Skeletal muscle satellite cell (primary cell): ENCODE measurements around the gene CHST13. TPM values are rescaled to one million over a fixed set of nuclear protein-coding genes. Genes with fewer than 3 reads are reported as not detected.

Experiments used
- H3K27me3 ChIP-seq: 2 replicates; pipeline ENCODE4 v1.7.0; 2013; ENCODE audit warnings: low read length; ENCODE audit not compliant: control insufficient read depth, insufficient read depth
- H3K36me3 ChIP-seq: 2 replicates; pipeline ENCODE4 v1.7.0; 2013; ENCODE audit warnings: mild to moderate bottlenecking, control low read depth, low read length; ENCODE audit not compliant: insufficient read depth
- H3K4me1 ChIP-seq: 2 replicates; pipeline ENCODE4 v1.7.0; 2013; ENCODE audit warnings: low read length; ENCODE audit not compliant: control insufficient read depth, insufficient read depth
- H3K4me2 ChIP-seq: 2 replicates; pipeline ENCODE4 v1.7.0; 2013; ENCODE audit warnings: mild to moderate bottlenecking, low read length
- H3K4me3 ChIP-seq: 2 replicates; pipeline ENCODE4 v1.7.0; 2013; ENCODE audit warnings: low read length
- H3K9ac ChIP-seq: 2 replicates; pipeline ENCODE4 v1.7.0; 2013; ENCODE audit warnings: mild to moderate bottlenecking, low read depth, low read length, moderate library complexity
- H3K9me3 ChIP-seq: replicated peaks from 2 replicates; pipeline ENCODE4 v1.7.0; 2013; ENCODE audit warnings: mild to moderate bottlenecking, control low read depth, low read length
- total RNA-seq: library from RNA; depleted of rRNA; stranded (reverse); fragments of >200 nt; gene quantifications from 2 replicates; pipeline ENCODE4 v1.2.3, GENCODE V29; 2012; rRNA removed

Gene CHST13, protein sequence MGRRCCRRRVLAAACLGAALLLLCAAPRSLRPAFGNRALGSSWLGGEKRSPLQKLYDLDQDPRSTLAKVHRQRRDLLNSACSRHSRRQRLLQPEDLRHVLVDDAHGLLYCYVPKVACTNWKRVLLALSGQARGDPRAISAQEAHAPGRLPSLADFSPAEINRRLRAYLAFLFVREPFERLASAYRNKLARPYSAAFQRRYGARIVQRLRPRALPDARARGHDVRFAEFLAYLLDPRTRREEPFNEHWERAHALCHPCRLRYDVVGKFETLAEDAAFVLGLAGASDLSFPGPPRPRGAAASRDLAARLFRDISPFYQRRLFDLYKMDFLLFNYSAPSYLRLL
- total RNA-seq = not detected in 2 replicates

DNA sequence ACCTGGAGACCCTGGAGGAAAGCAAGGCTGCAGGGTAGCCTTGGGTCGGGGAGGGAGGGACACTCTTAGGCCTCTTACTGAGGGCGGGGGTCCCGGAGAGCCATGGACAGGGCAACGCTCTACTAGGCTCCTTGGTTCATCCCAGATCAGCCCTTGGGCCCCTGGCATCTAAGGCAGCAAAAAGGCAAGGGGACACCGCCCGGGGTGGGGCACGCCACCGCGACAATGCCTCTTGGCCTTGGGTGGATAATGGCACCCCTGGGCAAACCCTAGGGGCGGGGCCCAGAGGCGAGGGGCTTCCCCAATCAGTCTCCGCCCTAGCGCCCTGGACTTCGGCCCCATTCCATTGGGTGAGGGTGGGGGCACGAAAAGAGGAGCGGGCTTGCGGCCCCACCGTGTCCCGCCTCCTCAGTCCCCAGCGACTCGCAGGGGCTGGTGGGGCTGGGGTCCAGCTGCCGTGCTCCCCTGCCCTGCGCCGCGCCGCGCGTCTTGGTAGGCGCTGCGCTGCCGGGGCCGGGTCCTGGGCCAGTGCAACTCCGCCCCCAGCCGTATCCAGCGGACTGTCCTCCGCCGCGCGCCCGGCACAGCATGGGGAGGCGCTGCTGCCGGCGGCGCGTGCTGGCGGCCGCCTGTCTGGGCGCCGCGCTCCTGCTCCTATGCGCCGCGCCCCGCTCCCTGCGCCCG lies at the start of gene CHST13:
Gene CHST13, plus strand, starts transcription at position 411 of the 684 bp plus-strand sequence. Its CDS starts 178 bp downstream, at position 589.
- no peaks in the 10 kb centered on the region for H3K4me1 ChIP-seq
- H3K4me2 ChIP-seq = peak within 1 kb of the TSS; percentile 77
- H3K9ac ChIP-seq = no peak within 1 kb of the TSS
- H3K27me3 ChIP-seq = peaks cover 60% of the 10 kb centered on the region
- H3K4me3 ChIP-seq = peak within 1 kb of the TSS; percentile 59
- H3K36me3 ChIP-seq = no peaks in the 10 kb centered on the region
- no peaks in the 10 kb centered on the region for H3K9me3 ChIP-seq

DNA sequence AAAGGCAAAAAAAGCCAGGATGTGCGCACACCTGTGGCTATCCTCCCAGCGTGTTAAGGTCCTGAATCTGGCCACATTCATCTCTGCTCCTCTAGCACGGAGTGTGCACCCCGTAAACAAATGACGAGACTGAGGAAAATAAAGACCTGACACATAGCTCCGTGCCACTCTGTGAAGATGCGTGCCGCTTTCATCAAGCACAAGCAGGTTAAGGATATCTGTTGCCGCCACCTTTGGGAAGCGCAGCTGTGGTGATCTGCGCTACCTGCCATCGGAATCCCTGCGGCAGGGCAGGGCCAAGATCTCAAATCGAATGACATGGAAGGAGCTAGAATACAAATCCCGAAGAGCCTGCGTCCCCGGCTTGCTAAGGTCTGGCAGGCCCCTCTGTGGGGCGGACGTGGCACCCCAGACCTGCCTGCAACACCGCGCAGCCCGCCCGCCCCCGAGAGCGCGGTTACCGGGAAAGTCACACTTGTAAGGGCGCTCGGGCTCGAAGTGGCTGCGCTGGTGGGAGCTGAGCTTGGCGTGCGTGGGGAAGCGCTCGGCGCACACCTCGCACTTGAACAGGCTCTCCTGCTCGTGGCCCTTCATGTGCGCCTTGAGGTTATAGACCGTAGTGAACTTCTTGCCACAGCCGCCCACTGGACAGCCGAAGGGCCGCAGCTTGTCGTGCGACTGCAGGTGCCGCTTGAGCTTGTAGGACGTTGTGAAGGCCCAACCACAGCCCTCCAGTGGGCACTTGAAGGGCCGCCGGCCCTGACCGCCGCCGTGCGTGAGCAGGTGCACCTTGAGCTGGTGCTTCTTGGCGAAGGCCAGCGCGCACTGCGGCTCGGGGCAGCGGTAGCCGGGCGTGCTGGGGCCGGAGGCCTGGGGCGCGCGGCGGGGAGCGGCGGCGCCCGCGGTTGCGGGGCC lies 49.2 kb upstream of the CHST13 start:
- Histone ChIP-seq H3K9ac (peak overlapping the region; percentile 95), H3K4me2 (peak overlapping the region; percentile 93), H3K27me3 (no peaks in the 10 kb centered on the region), H3K9me3 (no peaks in the 10 kb centered on the region), H3K36me3 (peaks cover 25% of the 10 kb centered on the region), H3K4me3 (peak overlapping the region; percentile 92), H3K4me1 (peaks cover 37% of the 10 kb centered on the region)

DNA sequence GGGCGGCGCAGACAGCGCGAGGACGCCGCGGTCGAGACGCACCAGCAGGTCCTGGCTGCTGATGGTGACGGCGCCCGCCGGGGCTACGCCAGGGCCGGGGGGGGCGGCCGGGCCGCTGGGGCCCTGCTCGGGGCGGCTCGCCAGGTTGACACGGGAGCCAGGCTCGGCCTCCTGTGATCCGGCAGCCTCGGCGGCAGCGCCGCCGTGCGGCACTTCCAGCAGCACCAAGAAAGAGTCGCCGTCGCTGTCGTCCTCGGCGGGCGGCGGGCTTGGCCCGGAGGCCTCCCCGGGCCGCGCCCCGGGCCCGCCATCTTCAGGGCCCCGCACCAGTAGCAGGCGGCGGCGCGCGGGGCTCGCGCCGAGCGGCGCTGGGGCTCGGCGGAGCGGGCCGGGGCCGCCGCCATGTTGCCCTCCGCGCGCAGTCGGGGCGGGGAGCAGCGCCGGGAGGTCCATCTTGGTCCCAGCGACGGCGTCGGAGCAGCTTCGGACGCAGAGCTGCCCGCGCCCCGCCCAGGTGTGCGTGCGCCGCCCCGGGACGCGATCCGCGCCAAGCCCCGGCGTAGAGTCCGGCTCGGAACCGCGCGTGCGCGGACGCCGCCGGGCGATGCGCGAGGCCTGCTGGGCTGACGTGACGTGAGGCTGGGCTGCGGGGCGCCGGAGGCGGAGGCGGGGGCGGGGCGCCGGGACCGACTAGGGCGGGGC lies 48.4 kb upstream of the CHST13 start, which contains the start of gene ZXDC:
Gene ZXDC, minus strand, starts transcription at position 479 of the 702 bp plus-strand sequence. Its CDS starts 26 bp downstream, at position 453.
- no peaks in the 10 kb centered on the region for H3K9me3 ChIP-seq
- H3K4me2 ChIP-seq = peak within 1 kb of the TSS; percentile 99
- H3K4me3 ChIP-seq = peak within 1 kb of the TSS; percentile 95
- peaks cover 37% of the 10 kb centered on the region for H3K4me1 ChIP-seq
- peak within 1 kb of the TSS; percentile 95 for H3K9ac ChIP-seq
- no peaks in the 10 kb centered on the region for H3K27me3 ChIP-seq
- peaks cover 17% of the 10 kb centered on the region for H3K36me3 ChIP-seq

DNA sequence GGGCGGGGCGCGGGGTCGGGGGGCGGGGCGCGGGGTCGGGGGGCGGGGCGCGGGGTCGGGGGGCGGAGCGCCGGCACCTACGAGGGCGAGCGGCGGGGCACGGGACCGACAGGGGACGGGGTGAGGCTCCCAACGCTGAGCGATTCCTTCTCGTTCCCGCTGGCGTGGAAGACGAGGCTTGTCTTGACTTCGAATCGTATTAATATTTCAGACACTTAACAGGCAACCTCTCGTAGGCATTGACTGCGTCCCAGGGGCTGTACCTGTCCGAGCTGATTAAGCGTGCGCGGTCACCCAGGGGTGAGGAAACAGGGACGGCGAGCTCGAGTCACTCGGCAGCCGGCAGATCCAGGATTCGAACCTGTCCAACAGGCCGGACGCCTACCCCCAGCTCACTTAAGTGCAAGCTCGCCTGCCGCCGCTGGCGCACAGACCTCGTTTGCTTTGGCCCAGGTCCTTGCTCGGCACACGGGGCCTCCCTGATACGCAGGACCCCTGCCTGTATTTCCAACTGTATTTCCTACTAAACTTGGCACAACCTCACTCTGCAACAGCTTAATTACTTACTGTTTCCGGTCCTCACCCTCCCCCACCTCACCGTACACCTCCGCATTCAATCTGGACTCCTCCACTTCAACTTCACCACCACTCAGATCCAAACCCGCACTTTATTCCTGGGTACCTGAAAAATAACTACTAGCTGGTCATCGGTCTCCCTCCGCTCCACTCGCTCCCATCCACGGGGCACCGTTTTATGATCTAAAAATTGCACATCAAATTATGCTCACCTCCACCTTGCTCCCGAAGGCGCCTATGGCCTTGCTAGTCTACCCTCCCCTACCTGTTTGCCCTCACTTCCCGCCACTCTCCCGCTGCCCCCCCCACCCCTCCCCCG lies 47.5 kb upstream of the CHST13 start:
- H3K36me3 ChIP-seq = peaks cover 8% of the 10 kb centered on the region
- H3K4me3 ChIP-seq = peak overlapping the region; percentile 95
- no peaks in the 10 kb centered on the region for H3K27me3 ChIP-seq
- H3K9me3 ChIP-seq = no peaks in the 10 kb centered on the region
- H3K9ac ChIP-seq = peak overlapping the region; percentile 85
- peak overlapping the region; percentile 99 for H3K4me2 ChIP-seq
- H3K4me1 ChIP-seq = peaks cover 37% of the 10 kb centered on the region

DNA sequence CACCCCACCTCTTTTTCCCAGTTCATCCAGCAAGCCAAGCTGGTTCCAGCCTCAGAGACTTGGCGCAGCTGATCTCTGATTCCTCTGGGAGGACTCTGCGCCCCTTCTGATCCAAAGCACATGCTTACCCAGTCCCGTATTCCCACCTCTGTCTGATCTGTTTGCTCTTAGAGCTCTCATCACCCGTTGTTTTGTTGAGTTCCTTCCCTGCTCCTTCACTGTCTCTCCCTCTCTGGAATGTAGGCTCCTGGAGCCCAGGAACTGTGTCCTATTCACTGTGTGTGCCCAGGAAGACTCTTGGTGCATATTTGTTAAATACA lies 46.9 kb upstream of the CHST13 start:
- H3K4me1 ChIP-seq = peaks cover 34% of the 10 kb centered on the region
- H3K36me3 ChIP-seq = peaks cover 7% of the 10 kb centered on the region
- no peak overlapping the region for H3K4me2 ChIP-seq

DNA sequence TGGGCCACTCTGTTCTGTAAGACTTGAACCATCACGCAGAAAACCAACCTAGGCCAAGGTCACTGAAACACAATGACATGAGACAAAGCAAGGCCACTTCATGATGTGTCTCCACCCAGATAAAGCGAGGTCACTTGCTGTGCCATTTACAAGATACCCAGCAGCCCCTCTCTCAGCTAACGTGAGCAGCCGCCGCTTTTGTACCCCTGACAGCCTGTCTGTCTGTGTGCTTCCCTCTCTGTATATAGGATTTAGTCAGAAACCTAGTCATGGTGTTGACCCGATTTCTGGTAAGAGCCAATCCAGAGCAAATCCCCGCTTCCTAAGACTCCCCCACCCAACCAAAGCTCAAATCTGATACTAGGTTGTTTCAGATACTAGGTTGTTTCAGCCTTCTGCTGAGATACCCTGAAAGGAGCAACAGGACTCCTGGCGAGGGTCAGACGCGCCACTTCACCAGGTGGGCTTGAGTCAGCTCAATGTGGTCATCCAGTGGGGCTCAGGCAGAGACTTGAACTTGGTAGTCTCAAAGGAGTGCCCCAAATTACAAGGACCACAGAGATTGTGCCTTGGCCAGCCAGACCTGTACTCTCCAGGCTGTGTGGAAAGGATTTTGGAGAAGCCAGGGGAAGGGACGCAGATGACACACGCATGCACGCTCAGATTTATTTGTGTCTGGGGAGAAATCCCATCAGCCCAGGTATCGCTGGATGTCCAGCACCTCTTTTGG lies 45.2 kb upstream of the CHST13 start:
- peaks cover 3% of the 10 kb centered on the region for H3K27me3 ChIP-seq
- no peak overlapping the region for H3K9ac ChIP-seq
- peaks cover under 1% of the 10 kb centered on the region for H3K36me3 ChIP-seq

More for the DNA sequence above, 46.9 kb upstream of the CHST13 start:
- H3K9ac ChIP-seq = no peak overlapping the region
- H3K9me3 ChIP-seq = no peaks in the 10 kb centered on the region
- no peaks in the 10 kb centered on the region for H3K27me3 ChIP-seq
- no peak overlapping the region for H3K4me3 ChIP-seq

DNA sequence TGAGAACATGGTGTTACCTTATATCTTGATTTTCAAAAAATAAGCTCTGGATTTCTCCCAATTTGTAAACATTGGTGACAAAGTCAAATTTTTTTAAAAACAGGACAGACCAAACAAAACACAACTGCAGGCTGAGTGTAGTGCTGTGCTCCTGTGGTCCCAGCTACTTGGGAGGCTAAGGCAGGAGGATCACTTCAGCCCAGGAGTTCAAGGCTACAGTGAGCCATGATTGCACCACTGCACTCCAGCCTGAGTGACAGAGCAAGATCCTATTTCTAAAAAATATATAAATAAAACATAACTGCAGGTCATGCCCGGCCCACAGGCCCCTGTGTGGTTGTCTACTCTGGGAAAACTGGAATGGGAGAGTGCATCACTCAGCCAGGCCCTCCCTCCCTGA lies 44.3 kb upstream of the CHST13 start:
- H3K9me3 ChIP-seq = no peaks in the 10 kb centered on the region
- no peak overlapping the region for H3K9ac ChIP-seq
- H3K4me2 ChIP-seq = no peak overlapping the region
- H3K4me3 ChIP-seq = no peak overlapping the region
- peaks cover 3% of the 10 kb centered on the region for H3K27me3 ChIP-seq
- no peaks in the 10 kb centered on the region for H3K36me3 ChIP-seq
- H3K4me1 ChIP-seq = peaks cover 9% of the 10 kb centered on the region

More for the DNA sequence above, 45.2 kb upstream of the CHST13 start:
- Histone ChIP-seq H3K9me3 (no peaks in the 10 kb centered on the region), H3K4me2 (no peak overlapping the region), H3K4me3 (no peak overlapping the region), H3K4me1 (peaks cover 17% of the 10 kb centered on the region)

DNA sequence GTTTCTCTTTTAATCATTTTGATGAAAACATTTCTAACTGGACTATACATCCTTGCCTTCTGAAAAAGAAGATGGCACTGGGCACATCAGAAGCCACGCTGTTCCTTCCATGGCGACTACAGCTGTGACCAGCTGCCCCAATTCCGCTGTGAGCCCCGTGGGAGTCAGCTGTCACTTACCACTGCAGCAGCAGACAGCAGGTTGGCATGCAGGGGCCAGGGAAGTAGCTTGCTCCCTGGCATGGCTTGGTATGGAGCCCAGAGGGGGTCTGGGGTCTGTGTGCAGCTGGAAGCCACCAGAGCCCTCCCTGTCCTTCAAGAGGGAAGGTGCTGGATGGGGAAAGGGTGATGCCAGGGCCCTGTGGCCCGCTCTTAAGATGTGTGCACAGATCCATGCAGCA lies 43.7 kb upstream of the CHST13 start:
- Histone ChIP-seq H3K4me2 (no peak overlapping the region), H3K4me3 (no peak overlapping the region), H3K9ac (no peak overlapping the region), H3K27me3 (peaks cover 3% of the 10 kb centered on the region), H3K9me3 (no peaks in the 10 kb centered on the region), H3K4me1 (peaks cover 5% of the 10 kb centered on the region), H3K36me3 (no peaks in the 10 kb centered on the region)

DNA sequence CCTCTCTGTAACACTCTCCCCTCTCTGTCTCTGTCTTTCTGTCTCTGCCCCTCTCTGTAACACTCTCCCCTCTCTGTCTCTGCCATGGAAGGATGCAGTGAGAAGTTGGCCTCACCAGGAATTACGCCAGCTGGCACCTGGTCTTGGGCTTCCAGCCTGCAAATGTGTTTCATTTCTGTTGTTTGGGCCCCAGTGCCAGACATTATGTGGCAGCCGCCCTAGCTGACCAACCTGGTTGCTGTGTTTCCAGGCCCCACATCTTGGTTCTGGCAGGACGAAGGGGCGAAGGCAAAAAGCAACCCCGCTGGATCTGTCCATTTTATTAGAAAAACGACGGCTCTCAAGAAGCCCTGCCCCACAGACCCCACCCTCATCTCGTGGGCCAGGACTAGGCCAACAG lies 43.1 kb upstream of the CHST13 start:
- Histone ChIP-seq H3K9ac (no peak overlapping the region), H3K27me3 (peaks cover 3% of the 10 kb centered on the region), H3K9me3 (no peaks in the 10 kb centered on the region), H3K36me3 (no peaks in the 10 kb centered on the region), H3K4me1 (peaks cover 5% of the 10 kb centered on the region), H3K4me2 (no peak overlapping the region), H3K4me3 (no peak overlapping the region)
